GM19324 (cell line): ENCODE measurements around the gene SLBP.
A peak's percentile ranks its signal among the peaks of the same experiment; 100 is the strongest.

Source experiments
- ATAC-seq: cut with Tn5 transposase; IDR thresholded peaks from one replicate; pipeline ENCODE4 v1.9.1; 2021; ENCODE audit warnings: mild to moderate bottlenecking, moderate library complexity; ENCODE audit not compliant: unreplicated experiment, low FRiP score

SLBP gene

DNA sequence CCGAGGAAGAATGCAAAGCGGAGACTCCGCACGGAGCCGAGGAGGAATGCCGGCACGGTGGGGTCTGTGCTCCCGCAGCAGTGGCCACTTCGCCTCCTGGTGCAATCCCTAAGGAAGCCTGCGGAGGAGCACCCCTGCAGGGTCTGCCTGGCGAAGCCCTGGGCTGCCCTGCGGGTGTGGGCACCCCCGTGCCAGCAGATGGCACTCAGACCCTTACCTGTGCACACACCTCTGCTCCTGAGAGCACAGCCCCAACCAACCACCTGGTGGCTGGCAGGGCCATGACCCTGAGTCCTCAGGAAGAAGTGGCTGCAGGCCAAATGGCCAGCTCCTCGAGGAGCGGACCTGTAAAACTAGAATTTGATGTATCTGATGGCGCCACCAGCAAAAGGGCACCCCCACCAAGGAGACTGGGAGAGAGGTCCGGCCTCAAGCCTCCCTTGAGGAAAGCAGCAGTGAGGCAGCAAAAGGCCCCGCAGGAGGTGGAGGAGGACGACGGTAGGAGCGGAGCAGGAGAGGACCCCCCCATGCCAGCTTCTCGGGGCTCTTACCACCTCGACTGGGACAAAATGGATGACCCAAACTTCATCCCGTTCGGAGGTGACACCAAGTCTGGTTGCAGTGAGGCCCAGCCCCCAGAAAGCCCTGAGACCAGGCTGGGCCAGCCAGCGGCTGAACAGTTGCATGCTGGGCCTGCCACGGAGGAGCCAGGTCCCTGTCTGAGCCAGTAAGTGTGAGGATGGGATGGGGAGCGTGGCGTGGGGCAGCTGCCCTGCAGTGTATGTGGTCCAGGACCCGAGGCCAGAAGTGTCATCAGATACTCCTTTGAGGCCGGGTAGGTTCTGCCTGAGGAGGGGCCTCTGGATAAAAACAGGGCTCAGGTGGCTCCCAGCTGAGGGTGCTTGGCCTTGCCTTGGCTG lies 16.2 kb upstream of the SLBP start:
- no peak for ATAC-seq

DNA sequence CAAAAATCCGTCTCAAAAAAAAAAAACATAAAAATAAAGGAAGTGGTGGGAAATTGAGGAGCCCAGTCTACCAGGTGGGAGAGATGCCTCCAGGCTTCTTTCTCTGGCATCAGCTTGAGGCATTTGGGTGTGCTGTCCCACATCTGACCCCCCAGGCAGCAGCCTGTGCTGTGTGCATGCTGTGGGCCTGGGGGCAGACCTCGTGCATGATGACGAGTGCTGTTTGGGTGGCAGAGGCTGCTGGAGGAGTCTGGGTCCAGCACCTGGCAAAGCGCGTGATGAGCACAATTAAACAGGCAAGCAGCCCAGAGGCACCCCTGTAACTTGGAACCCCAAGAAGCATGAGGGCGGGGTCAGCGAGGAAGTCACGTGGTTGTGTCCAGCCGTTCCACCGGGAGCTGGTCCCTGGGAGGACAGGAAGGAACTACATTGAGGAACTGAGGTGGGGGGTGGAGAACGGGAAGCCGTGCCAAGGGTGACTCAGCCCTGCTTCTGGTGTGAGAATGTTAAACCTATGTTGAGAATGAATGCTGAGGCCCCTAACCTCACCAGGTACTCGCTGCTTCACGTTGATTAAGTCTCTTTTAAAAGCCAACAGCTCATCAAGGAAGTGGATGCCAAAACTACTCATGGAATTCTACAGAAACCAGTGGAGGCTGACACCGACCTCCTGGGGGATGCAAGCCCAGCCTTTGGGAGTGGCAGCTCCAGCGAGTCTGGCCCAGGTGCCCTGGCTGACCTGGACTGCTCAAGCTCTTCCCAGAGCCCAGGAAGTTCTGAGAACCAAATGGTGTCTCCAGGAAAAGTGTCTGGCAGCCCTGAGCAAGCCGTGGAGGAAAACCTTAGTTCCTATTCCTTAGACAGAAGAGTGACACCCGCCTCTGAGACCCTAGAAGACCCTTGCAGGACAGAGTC lies 15.3 kb upstream of the SLBP start:
- ATAC-seq, result no peak

DNA sequence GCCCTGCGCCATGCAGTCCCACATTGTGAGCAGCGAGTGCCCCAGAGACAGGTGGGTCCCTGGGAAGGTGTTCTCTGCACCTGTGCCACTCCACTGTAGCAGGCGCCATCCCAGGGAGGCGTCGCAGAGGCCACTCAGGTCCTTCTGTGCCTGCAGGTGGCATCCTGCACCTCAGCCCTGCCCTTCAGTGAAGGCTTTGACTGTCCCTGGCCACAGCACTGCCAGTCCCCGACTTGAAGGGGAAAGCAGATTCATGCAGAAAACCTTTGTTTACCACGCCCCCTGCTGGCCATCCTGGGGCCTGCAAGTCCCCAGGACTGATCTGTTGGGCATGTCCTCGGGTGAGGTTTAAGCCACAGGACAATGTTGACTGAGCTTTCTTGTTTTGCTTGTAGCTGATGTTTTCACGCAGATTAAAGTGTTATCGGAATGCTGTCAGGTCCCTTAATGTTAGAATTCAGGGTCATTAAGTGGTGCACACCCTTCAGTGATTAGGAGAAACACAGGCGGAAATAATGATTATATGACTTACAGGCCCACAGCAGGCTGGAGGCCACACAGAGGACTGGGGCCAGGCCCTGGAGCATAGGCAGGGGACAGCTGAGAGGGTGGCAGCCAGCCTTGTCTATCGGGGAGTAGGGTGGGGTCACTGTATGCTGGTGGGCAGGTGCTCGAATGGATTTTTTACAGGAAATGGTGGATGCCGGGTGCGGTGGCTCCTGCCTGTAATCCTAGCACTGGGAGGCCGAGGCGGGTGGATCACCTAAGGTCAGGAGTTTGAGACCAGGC lies 14.2 kb upstream of the SLBP start:
- ATAC-seq, result no peak

DNA sequence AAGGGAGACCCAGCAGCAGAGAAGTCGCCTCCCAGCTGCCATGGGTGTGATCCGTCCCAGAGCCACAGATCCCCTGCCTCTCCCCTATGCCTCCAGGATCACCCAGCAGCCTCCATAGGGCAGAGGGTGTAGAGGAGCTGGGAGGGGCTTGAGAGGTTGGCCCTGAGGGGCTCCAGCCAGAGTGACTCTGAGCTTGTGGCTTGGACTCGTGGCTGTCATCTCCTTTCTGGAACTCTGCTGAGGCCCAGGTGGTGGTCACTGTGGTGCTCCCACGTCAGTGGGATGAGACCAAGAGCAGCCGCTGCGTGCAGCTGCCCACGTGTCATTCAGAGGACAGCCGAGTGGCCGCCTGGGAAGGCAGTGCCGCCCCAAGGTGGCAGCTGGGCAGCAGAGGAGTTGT lies 13.4 kb upstream of the SLBP start:
- no peak for ATAC-seq

DNA sequence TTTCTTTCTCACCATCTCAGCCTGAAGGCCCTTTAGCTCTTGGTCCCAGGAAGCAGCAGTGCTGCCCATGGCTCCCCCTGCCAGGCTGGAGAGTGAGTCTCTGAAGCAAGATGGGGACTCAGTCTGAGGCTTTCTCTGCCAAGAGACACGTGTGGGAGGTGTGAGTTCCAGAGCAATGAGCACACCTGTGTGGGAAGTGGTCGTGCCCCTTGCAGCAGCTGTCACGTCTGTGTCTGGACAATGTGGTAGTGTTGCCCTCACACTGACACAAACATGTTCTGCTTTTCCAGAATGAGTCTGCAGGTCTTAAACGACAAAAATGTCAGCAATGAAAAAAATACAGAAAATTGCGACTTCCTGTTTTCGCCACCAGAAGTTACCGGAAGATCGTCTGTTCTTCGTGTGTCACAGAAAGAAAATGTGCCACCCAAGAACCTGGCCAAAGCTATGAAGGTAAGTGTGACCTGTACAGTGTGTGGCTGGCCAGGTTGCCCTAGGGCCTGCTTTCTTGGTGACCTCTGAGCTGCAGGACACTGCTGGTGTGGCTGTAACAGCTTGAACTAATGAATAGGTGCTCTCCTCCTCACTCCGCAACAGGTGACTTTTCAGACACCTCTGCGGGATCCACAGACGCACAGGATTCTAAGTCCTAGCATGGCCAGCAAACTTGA lies 11.1 kb upstream of the SLBP start:
- ATAC-seq, result no peak

DNA sequence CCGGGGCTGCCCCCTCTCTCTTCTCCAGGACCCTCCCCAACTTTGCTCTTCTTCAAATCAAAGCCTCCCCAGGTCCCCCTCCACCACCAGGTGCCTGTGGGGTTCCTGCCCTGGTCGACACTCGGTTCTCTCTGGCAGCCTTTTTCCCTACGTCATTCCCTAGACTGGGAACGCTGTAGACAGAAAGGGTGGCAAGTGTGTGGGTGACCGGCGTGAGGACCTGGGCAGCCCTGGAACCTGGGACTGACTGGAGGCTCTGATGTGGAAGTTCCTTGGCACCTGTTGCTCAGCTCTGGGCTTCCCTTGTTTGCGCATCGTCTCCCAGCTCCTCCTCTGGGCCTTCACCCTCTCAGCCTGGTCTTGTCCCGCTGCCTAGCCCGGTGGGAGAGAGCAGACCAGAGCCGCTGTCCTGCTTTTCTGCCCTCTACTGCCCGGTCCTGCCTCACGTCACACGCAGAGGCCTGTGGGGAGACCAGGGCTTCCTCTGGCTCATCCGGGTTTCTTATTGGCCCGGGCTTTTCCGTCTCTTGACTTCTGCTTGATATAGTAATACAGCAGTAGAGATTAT lies 10.5 kb upstream of the SLBP start:
- ATAC-seq, result no peak

DNA sequence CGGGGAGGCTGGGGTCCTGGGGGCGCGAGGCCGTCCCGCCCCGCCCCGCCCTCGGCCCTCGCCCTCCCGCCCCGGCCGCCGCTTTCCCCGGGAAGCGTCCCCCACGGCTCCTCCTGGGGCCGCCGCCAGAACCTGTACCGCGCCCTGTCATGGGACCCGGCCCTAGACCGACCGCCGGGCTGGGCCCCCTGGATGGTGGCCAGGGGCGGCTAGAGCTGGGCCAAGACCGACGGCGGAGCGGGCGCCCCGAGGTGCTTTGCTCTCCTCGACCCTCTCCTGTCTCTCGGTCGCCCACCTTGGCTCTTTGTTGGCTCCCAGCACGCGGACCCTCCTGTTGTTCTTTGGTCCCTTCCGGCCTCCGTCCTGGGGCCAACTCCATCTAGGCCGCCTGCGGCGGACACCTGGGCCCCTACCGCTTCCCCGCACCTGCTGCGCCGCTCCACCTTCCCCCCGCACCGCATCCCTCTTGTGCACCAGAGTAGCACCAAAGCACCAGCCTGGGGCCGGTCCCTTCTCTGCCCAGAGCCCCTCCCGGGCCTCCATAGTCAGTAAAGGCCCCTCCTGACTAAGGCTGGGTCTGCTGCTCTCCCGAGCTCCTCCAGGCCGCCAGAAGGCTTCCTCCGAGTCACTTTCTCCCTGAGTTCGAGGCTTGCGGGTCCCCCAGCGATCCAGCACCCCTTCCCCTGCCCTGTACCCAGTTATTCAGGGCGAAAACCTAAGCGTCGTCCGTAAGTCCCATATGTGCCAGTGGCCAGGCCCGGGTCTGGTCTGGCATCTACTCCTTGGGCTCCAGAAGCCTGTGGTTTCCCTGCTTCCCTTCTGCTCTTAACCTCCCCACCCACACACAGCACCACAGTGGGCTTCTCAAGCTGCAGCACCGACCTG lies 9.8 kb upstream of the SLBP start:
- ATAC-seq, result no peak

DNA sequence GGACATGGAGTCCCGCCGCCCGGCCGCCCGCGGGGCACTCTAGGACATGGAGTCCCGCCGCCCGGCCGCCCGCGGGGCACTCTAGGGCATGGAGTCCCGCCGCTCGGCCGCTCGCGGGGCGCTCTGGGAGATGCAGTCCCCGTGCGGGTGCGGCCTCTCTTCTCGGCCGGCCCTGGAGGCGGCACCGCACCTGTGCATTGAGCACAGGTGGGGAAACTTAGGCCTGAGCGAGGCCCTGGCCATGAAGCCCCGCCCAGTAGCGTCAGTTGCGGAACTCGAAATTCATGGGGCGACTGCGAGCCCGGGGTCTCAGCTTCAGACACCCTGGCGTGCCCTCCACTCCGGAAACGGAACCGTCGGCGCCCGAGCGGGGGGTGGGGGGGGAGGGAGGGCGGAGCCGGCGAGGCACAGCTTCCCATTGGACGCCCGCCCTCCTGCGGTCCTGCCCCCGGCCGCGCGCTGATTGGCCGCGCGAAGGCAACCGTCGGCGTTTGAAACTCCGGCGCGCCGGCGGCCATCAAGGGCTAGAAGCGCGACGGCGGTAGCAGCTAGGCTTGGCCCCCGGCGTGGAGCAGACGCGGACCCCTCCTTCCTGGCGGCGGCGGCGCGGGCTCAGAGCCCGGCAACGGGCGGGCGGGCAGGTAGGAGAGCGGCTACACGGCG lies 9.0 kb upstream of the SLBP start, which contains the start of the genes TACC3 and TMEM129:
TSS of gene TACC3 (plus strand) at position 519 of the 663 bp plus-strand sequence. CDS start 1,901 bp downstream, outside the sequence.
TSS of gene TMEM129 (minus strand) at position 321 of the 663 bp plus-strand sequence. CDS start 486 bp downstream, outside the sequence.
- peak; percentile 86 for ATAC-seq

DNA sequence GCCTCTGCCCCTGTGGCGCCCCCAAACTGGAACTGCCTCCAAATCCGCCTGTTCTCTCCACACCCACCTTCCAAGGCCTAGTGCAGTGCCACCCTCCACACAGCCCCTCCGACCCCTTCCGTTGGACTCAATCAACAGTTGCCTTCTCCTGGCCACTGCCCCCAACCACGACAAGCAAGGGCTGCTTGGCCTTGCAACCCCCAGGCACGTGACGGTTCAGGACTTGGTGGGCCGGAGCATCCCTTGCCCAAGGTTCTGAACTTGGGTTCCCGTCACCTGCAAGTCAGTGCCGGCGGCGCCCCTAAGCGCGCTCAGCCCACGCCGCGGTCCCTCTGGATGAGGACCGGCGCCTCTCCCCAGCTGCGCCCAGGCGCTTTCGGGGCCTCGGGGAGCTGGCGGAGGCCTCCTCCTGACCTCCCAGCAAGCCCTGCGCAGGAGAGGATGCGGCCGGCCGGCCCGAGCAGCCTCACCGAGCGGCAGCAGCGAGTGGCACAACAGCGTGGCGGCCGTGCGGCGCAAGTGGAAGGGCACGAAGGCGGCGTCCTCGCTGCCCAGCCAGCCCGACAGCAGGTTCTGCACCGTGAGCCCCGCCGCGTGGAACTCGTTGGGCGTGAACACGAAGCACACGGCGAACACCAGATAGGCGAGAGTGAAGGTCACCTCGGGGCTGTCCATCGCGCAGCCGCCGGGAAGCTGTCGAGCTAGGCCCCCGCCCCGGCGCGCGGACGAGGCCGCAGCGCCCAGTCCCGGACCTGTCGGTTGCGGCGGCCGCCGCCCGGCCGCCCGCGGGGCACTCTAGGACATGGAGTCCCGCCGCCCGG lies 8.3 kb upstream of the SLBP start:
- peak; percentile 15 for ATAC-seq

DNA sequence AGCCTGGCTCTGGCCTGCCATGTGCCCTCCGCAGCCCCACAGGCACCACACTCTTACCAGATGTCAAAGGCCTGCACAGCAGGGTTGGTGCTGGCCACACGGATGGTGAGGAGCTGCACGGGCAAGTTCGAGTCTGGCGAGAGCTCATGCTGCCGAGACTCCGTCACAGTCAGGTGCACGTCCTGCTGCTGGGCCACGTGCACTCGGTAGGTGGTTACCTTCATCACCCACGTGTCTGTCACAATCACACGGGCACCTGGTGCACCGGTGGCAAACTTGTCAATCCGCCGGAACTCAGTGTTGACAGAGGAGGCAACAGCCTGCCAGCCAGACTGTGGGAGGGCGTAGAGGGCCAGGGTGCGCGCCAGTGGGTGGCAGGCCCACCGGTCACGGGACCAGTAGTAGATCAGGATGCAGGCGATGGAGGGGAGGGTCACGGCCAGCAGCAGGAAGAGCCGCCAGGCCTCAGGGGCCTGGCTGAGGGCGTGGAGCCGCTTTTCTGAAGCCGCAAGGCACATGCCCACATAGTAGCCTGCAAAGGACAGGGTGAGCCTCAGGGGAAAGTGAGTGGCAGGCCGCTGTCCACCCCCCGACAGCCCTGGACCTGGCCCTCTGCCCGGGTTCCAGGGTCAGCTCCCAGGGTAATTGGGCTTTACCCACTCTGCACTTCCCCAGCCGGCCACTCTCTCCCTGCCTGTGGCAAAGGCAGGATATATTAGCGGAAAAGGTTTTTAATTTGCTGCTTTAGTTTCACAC lies 6.2 kb upstream of the SLBP start:
- no peak for ATAC-seq

DNA sequence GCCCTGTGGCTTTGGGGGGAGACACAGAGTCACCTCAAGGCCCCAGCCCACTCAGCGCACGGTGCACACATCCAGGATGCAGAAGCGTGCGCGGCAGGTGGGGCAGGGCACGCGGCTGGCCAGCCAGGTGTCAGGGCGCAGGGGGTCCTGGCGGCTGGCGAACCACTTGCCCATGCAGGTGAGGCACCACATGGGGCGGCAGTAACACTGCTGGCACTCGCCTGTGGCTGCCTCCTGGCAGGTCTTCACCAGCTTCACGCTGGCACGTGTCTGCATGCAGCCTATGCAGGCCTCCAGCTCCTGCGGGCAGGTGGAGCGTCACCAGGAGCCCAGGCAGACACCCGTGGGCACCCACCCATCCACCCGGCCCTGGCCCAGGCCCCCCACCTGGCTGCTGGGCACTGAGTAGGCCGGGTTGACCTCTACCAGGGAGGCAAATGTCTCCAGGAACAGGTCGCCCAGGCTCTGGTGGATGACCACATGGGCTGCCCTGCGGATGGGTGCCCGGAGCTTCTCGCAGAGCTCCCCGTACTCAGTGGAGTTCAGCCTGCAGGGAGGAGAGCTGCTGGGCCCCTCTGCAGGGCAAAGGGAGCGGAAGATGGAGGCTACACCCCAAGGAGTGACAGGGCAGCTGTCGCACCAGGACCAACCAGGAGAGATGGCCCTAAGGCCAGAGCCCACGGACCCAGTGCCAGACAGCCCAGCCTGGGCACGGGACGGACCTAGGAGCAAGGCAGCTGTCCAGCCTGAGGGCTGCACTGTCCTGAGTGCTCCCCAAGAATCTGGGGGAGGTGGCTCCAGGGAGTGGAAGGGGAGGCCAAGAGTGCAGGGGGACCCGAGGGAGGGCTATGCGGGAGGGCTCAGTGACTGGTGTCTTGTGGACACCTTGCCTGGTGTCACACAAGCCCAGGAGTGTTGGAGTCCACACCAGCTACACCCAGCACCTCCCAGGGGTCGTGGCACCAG lies 5.3 kb upstream of the SLBP start:
- ATAC-seq, result no peak

DNA sequence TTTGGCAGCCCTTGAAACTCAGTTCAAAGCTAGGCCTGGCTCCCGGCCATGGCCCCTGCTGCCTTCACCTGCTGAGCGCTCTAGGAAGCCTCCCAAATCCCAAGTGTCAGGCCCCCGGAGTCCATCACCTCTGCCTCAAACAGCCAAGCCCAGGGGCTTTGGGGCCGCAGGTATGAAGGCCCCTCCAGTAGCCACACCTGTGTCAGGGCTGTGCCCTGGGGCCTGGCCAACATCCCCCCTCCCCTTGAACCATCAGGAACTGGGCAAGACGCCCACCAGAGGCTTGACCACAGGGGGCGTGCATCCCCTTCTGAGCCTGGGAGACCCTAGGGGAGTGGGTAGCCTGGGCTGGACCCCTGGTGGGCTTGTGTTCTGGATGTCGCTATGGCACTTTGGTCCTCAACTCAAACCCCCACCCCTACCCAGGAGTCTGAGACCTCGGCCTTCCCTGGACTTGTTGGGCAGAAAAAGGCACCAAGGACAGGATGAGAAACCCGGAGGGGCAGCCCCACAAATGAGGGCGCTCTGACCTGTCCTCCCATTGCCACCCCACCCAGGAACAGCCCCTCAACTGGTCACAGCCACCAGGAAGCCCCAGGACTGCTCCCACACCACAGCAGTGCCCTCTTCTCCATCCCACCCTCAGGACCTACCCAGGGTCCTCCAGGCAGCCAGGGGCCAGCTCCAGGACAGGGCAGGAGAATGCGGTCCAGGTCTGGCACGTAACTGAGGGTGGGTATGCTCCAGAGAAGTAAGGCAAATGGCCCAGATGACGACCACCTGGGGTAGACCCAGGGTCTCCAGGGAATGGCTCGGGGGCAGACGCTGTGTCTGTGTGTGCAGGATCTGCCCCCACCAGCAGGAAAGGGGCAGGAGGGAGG lies 4.2 kb upstream of the SLBP start:
- no peak for ATAC-seq

DNA sequence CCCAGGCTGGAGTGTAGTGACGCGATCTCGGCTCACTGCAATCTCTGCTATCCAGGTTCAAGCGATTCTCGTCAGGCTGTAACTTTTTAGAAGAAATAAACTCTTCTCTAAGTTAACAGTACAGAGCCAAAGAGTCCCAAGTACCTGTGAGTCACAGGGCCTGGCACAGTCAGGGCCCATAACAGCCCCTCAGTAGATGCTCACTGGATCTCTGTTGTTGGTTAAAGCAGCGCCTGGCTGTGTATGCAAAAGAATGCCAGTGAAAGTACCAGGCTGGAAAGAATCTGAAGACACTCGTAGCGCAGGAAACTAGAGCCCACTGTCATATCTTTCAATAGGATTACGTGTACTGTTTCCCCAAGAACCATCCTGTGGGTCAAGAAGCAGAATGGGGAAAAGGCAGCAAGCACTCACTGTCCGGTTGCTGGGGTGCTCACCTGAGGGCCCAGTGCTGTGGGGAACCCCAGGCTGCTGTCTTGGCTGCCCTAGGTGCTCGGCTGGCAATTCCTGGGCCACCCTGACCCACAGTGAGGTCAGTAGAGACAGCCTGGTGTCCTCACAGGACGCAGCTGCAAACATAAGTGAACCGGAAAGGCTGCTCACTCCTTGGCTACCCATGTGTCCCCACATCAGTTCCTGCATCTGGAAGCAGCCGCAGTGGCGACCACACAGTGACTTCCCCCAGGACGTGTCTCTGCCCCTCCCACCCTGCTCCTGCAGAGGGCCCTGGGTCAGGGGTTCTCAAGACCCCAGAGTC lies 3.1 kb upstream of the SLBP start:
- ATAC-seq, result no peak
